ENCODE results near the gene UVRAG. TPM values are rescaled to one million over a fixed set of nuclear protein-coding genes. Genes with fewer than 3 reads are reported as not detected.

The UVRAG gene
- total RNA-seq, 4 donors from 2014 or later: 16.6 to 22.1 (median 19.3) TPM

- Histone ChIP-seq H3K9me3 (no peaks in the 10 kb centered on the region), H3K36me3 (no peaks in the 10 kb centered on the region), H3K27ac (no peak overlapping the region), H3K4me3 (no peak overlapping the region), H3K27me3 (no peaks in the 10 kb centered on the region), H3K4me1 (peaks cover 3 to 7% of the 10 kb centered on the region in 2 donors)
- TF ChIP-seq POLR2A (IDR thresholded peaks at IDR 0.05) (no peak), CTCF (IDR thresholded peaks at IDR 0.05 in 4 of 5, conservative IDR thresholded peaks at IDR 0.05 in 1 of 5) (no peak)
- intact Hi-C loops (cut with DNase I; ENCODE audit: low total_unique reads): no loop called here
- ATAC-seq (no peak), DNase-seq (no peak)
- in situ Hi-C loops (cut with MboI; ENCODE audit: low sequenced_read_pairs in 4 of 4): no loop called here
Measured at GRCh38 chr11:75913984-75914383, 99.0 kb downstream of the UVRAG start.

- H3K27ac ChIP-seq: no peak overlapping the region
- no peak for DNase-seq
- H3K4me1 ChIP-seq: peaks cover 15 to 20% of the 10 kb centered on the region in 2 donors
- TF ChIP-seq POLR2A (IDR thresholded peaks at IDR 0.05): no peak
- TF ChIP-seq CTCF (IDR thresholded peaks at IDR 0.05 in 4 of 5, conservative IDR thresholded peaks at IDR 0.05 in 1 of 5): no peak
- intact Hi-C loops (cut with DNase I; ENCODE audit: low total_unique reads) (no loop called here), in situ Hi-C loops (cut with MboI; ENCODE audit: low sequenced_read_pairs in 4 of 4) (no loop called here)
- H3K36me3 ChIP-seq: no peaks in the 10 kb centered on the region
- H3K4me3 ChIP-seq: no peak overlapping the region
- no peaks in the 10 kb centered on the region for H3K9me3 ChIP-seq
- ATAC-seq: no peak
- no peaks in the 10 kb centered on the region for H3K27me3 ChIP-seq
Measured at GRCh38 chr11:75916882-75917281, 101.9 kb downstream of the UVRAG start.

GRCh38 chr11:75918331-75918730 is 103.3 kb downstream of the UVRAG start:
- H3K4me3 ChIP-seq: no peak overlapping the region
- TF ChIP-seq CTCF (IDR thresholded peaks at IDR 0.05 in 4 of 5, conservative IDR thresholded peaks at IDR 0.05 in 1 of 5): no peak
- no peak for TF ChIP-seq POLR2A (IDR thresholded peaks at IDR 0.05)
- ATAC-seq (no peak), DNase-seq (no peak)
- in situ Hi-C loops (cut with MboI; ENCODE audit: low sequenced_read_pairs in 4 of 4) (no loop called here), intact Hi-C loops (cut with DNase I; ENCODE audit: low total_unique reads) (no loop called here)
- no peaks in the 10 kb centered on the region for H3K9me3 ChIP-seq
- H3K36me3 ChIP-seq: no peaks in the 10 kb centered on the region
- no peak overlapping the region for H3K27ac ChIP-seq
- H3K4me1 ChIP-seq: peaks cover 15 to 20% of the 10 kb centered on the region in 2 donors
- no peaks in the 10 kb centered on the region for H3K27me3 ChIP-seq

- no peak for DNase-seq
- Histone ChIP-seq H3K27me3 (no peaks in the 10 kb centered on the region), H3K36me3 (no peaks in the 10 kb centered on the region), H3K9me3 (no peaks in the 10 kb centered on the region), H3K4me3 (no peak overlapping the region), H3K27ac (peak overlapping the region; percentile 49 to 79 (median 66)), H3K4me1 (peaks cover 17 to 27% of the 10 kb centered on the region in 2 donors)
- TF ChIP-seq CTCF (IDR thresholded peaks at IDR 0.05 in 4 of 5, conservative IDR thresholded peaks at IDR 0.05 in 1 of 5) (no peak), POLR2A (IDR thresholded peaks at IDR 0.05) (no peak)
- peak; percentile 94 to 97 for ATAC-seq
- intact Hi-C loops (cut with DNase I; ENCODE audit: low total_unique reads): no loop called here
- in situ Hi-C loops (cut with MboI; ENCODE audit: low sequenced_read_pairs in 4 of 4): no loop called here
Measured at GRCh38 chr11:75919525-75919924, 104.5 kb downstream of the UVRAG start.

- H3K9me3 ChIP-seq: no peaks in the 10 kb centered on the region
- no peaks in the 10 kb centered on the region for H3K27me3 ChIP-seq
- H3K4me1 ChIP-seq: peaks cover 24 to 37% of the 10 kb centered on the region in 2 donors
- no peak overlapping the region for H3K4me3 ChIP-seq
- intact Hi-C loops (cut with DNase I; ENCODE audit: low total_unique reads) (no loop called here), in situ Hi-C loops (cut with MboI; ENCODE audit: low sequenced_read_pairs in 4 of 4) (no loop called here)
- H3K27ac ChIP-seq: no peak overlapping the region
- ATAC-seq: no peak
- TF ChIP-seq CTCF (IDR thresholded peaks at IDR 0.05 in 4 of 5, conservative IDR thresholded peaks at IDR 0.05 in 1 of 5) (no peak), POLR2A (IDR thresholded peaks at IDR 0.05) (no peak)
- no peak for DNase-seq
- no peaks in the 10 kb centered on the region for H3K36me3 ChIP-seq
Measured at GRCh38 chr11:75920848-75921247, 105.8 kb downstream of the UVRAG start.

Data from gastrocnemius medialis (tissue), 4 donors.